Gastrocnemius medialis (tissue), 4 donors: ENCODE measurements around the gene OPRPN. TPM values are rescaled to one million over a fixed set of nuclear protein-coding genes. Genes with fewer than 3 reads are reported as not detected.

Experiments
- ATAC-seq, 2 donors: fragments of 150-250 bp; one replicate each; pipeline ENCODE4 v1.9.1; 2016
- DNase-seq, 2 donors: peaks; one replicate each; pipeline ENCODE4 v3.0.0-alpha.2; 2019
- H3K27ac ChIP-seq, 4 donors: fragments of 200-600 bp; sonication (generic); 1 replicate in 1 of 4; 2 replicates in 3 of 4; pipeline ENCODE4 v1.5.1; 2016 to 2018; ENCODE audit warnings: mild to moderate bottlenecking in 2 of 4, moderate library complexity in 1 of 4
- H3K27me3 ChIP-seq, 3 donors: fragments of 200-600 bp; sonication (generic) in 2 of 3; 1 replicate in 1 of 3; 2 replicates in 2 of 3; pipeline versions ENCODE4 v1.5.1 to v1.6.0; 2016 to 2019; ENCODE audit warnings: mild to moderate bottlenecking in 1 of 3, moderate library complexity in 1 of 3
- H3K36me3 ChIP-seq, 2 donors: fragments of 200-600 bp; sonication (generic) in 1 of 2; one replicate each; pipeline ENCODE4 v1.5.1; 2017 to 2018
- H3K4me1 ChIP-seq, 2 donors: fragments of 200-600 bp; sonication (generic) in 1 of 2; one replicate each; pipeline ENCODE4 v1.5.1; 2016 to 2017; ENCODE audit warnings: mild to moderate bottlenecking in 2 of 2
- H3K4me3 ChIP-seq, 4 donors: fragments of 200-600 bp; sonication (generic) in 3 of 4; 1 replicate in 1 of 4; 2 replicates in 3 of 4; pipeline ENCODE4 v1.5.1; 2016 to 2019; ENCODE audit warnings: mild to moderate bottlenecking in 2 of 4
- H3K9me3 ChIP-seq, 3 donors: fragments of 200-600 bp; sonication (generic) in 2 of 3; 1 replicate in 1 of 3; 2 replicates in 2 of 3; pipeline ENCODE4 v1.5.1; 2016 to 2019
- CTCF ChIP-seq, 5 experiments: fragments of 450-650 bp in 3 of 5; fragments of 200-600 bp in 2 of 5; sonication (generic) in 2 of 5; IDR thresholded peaks in 4 of 5; conservative IDR thresholded peaks in 1 of 5; 1 replicate in 4 of 5; 2 replicates in 1 of 5; pipeline ENCODE4 v1.5.1; 2016 to 2019; ENCODE audit warnings: antibody characterized with exemption in 5 of 5, mild to moderate bottlenecking in 3 of 5, moderate library complexity in 3 of 5
- POLR2A ChIP-seq, 2 donors: fragments of 450-650 bp; IDR thresholded peaks; one replicate each; pipeline ENCODE4 v1.6.1; 2017; ENCODE audit warnings: antibody characterized with exemption in 2 of 2, mild to moderate bottlenecking in 2 of 2, moderate library complexity in 2 of 2
- in situ Hi-C, 4 donors: fragments of 200-750 bp; cut with MboI; loops; one replicate each; pipeline versions ENCODE4 v1.15.0 to v1.8.0; 2017; ENCODE audit warnings: low sequenced_read_pairs in 4 of 4
- intact Hi-C: fragments of 100-400 bp; cut with DNase I; formaldehyde crosslinking; loops from one replicate; pipeline ENCODE4 v1.15.1; 2023; ENCODE audit warnings: low total_unique reads
- total RNA-seq, 4 donors: library from RNA; depleted of rRNA; stranded (reverse); fragments of >200 nt; gene quantifications; one replicate each; pipeline versions ENCODE4 v1.1.0 to v1.2.3, GENCODE V29; 2016

Gene OPRPN
- total RNA-seq, 4 donors from 2014 or later: not detected

- no peak for ATAC-seq
- H3K27ac ChIP-seq: no peak overlapping the region
- no peak for DNase-seq
- no peaks in the 10 kb centered on the region for H3K9me3 ChIP-seq
- H3K4me1 ChIP-seq: no peaks in the 10 kb centered on the region
- no peak overlapping the region for H3K4me3 ChIP-seq
- no peak for TF ChIP-seq CTCF (IDR thresholded peaks at IDR 0.05 in 4 of 5, conservative IDR thresholded peaks at IDR 0.05 in 1 of 5)
- no peak for TF ChIP-seq POLR2A (IDR thresholded peaks at IDR 0.05)
- intact Hi-C loops: no loop called here
- H3K36me3 ChIP-seq: no peaks in the 10 kb centered on the region
- no peaks in the 10 kb centered on the region for H3K27me3 ChIP-seq
- in situ Hi-C loops: no loop called here
These were observed 8.0 kb downstream of the OPRPN start for GRCh38 chr4:70405765-70406164.

GRCh38 chr4:70425306-70425705 is 27.6 kb downstream of the OPRPN start:
- intact Hi-C loops (no loop called here), in situ Hi-C loops (no loop called here)

GRCh38 chr4:70426789-70427188 is 29.0 kb downstream of the OPRPN start:
- Histone ChIP-seq H3K4me3 (no peak overlapping the region), H3K36me3 (no peaks in the 10 kb centered on the region), H3K9me3 (no peaks in the 10 kb centered on the region), H3K27ac (no peak overlapping the region), H3K4me1 (no peaks in the 10 kb centered on the region), H3K27me3 (no peaks in the 10 kb centered on the region)
- ATAC-seq (no peak), DNase-seq (no peak)
- in situ Hi-C loops: no loop called here
- intact Hi-C loops: no loop called here
- TF ChIP-seq CTCF (IDR thresholded peaks at IDR 0.05 in 4 of 5, conservative IDR thresholded peaks at IDR 0.05 in 1 of 5): no peak
- TF ChIP-seq POLR2A (IDR thresholded peaks at IDR 0.05): no peak

More at GRCh38 chr4:70425306-70425705, 27.6 kb downstream of the OPRPN start:
- DNase-seq: no peak
- ATAC-seq: no peak
- no peaks in the 10 kb centered on the region for H3K27me3 ChIP-seq
- no peak overlapping the region for H3K27ac ChIP-seq
- no peaks in the 10 kb centered on the region for H3K36me3 ChIP-seq
- H3K4me1 ChIP-seq: no peaks in the 10 kb centered on the region
- H3K9me3 ChIP-seq: no peaks in the 10 kb centered on the region
- no peak for TF ChIP-seq POLR2A (IDR thresholded peaks at IDR 0.05)
- TF ChIP-seq CTCF (IDR thresholded peaks at IDR 0.05 in 4 of 5, conservative IDR thresholded peaks at IDR 0.05 in 1 of 5): no peak
- no peak overlapping the region for H3K4me3 ChIP-seq

- in situ Hi-C loops (no loop called here), intact Hi-C loops (no loop called here)
- no peak for DNase-seq
- Histone ChIP-seq H3K27me3 (no peaks in the 10 kb centered on the region), H3K27ac (no peak overlapping the region), H3K4me3 (no peak overlapping the region), H3K9me3 (no peaks in the 10 kb centered on the region), H3K36me3 (no peaks in the 10 kb centered on the region), H3K4me1 (no peaks in the 10 kb centered on the region)
- no peak for ATAC-seq
- TF ChIP-seq CTCF (IDR thresholded peaks at IDR 0.05 in 4 of 5, conservative IDR thresholded peaks at IDR 0.05 in 1 of 5) (no peak), POLR2A (IDR thresholded peaks at IDR 0.05) (no peak)
These were observed 39.5 kb downstream of the OPRPN start for GRCh38 chr4:70437197-70437596.

- Histone ChIP-seq H3K27me3 (no peaks in the 10 kb centered on the region), H3K4me1 (no peaks in the 10 kb centered on the region), H3K27ac (no peak overlapping the region), H3K36me3 (no peaks in the 10 kb centered on the region), H3K9me3 (no peaks in the 10 kb centered on the region), H3K4me3 (no peak overlapping the region)
- no peak for DNase-seq
- no peak for ATAC-seq
- TF ChIP-seq POLR2A (IDR thresholded peaks at IDR 0.05) (no peak), CTCF (IDR thresholded peaks at IDR 0.05 in 4 of 5, conservative IDR thresholded peaks at IDR 0.05 in 1 of 5) (no peak)
- intact Hi-C loops (no loop called here), in situ Hi-C loops (no loop called here)
These were observed 44.7 kb downstream of the OPRPN start for GRCh38 chr4:70442474-70442873.
